ENCODE data around the gene ITPK1.

The ITPK1 gene

GRCh38 chr14:92962031-92962830 is 153.5 kb downstream of the ITPK1 start:
- Histone ChIP-seq H3K4me2 (ENCODE audit: low read length) (no peak overlapping the region), H3K79me2 (ENCODE audit: low read length) (no peaks in the 10 kb centered on the region), H3K9me3 (ENCODE audit: insufficient read depth, low read length) (no peaks in the 10 kb centered on the region), H3K36me3 (replicated peaks; ENCODE audit: low read depth, low read length) (no peaks in the 10 kb centered on the region), H3K4me1 (ENCODE audit: low read length) (no peaks in the 10 kb centered on the region), H3K27me3 (ENCODE audit: low read depth, low read length) (no peaks in the 10 kb centered on the region), H3K4me3 (ENCODE audit: low read length) (no peak overlapping the region), H3K9ac (ENCODE audit: low read length) (no peak overlapping the region), H4K20me1 (ENCODE audit: insufficient read depth, low read length) (no peaks in the 10 kb centered on the region), H2AFZ (ENCODE audit: low read depth, low read length) (no peak overlapping the region), H3K27ac (ENCODE audit: low read length) (no peak overlapping the region)
- TF ChIP-seq CTCF (IDR thresholded peaks at IDR 0.05; ENCODE audit: low read depth, low read length): no peak
- TF ChIP-seq EZH2phosphoT487 (IDR thresholded peaks at IDR 0.05; ENCODE audit: low read depth): no peak

- Histone ChIP-seq H3K9ac (ENCODE audit: low read length) (no peak overlapping the region), H4K20me1 (ENCODE audit: insufficient read depth, low read length) (no peaks in the 10 kb centered on the region), H3K27ac (ENCODE audit: low read length) (no peak overlapping the region), H3K4me2 (ENCODE audit: low read length) (no peak overlapping the region), H3K4me3 (ENCODE audit: low read length) (no peak overlapping the region), H3K36me3 (replicated peaks; ENCODE audit: low read depth, low read length) (no peaks in the 10 kb centered on the region), H3K9me3 (ENCODE audit: insufficient read depth, low read length) (no peaks in the 10 kb centered on the region), H3K79me2 (ENCODE audit: low read length) (no peaks in the 10 kb centered on the region), H3K4me1 (ENCODE audit: low read length) (no peaks in the 10 kb centered on the region), H2AFZ (ENCODE audit: low read depth, low read length) (no peak overlapping the region), H3K27me3 (ENCODE audit: low read depth, low read length) (no peaks in the 10 kb centered on the region)
- no peak for TF ChIP-seq EZH2phosphoT487 (IDR thresholded peaks at IDR 0.05; ENCODE audit: low read depth)
- no peak for TF ChIP-seq CTCF (IDR thresholded peaks at IDR 0.05; ENCODE audit: low read depth, low read length)
These were observed 154.2 kb downstream of the ITPK1 start for GRCh38 chr14:92961567-92961855.

GRCh38 chr14:92960706-92961566 is 154.8 kb downstream of the ITPK1 start:
- Histone ChIP-seq H3K4me3 (ENCODE audit: low read length) (no peak overlapping the region), H4K20me1 (ENCODE audit: insufficient read depth, low read length) (no peaks in the 10 kb centered on the region), H3K4me1 (ENCODE audit: low read length) (no peaks in the 10 kb centered on the region), H3K79me2 (ENCODE audit: low read length) (no peaks in the 10 kb centered on the region), H2AFZ (ENCODE audit: low read depth, low read length) (no peak overlapping the region), H3K4me2 (ENCODE audit: low read length) (no peak overlapping the region), H3K27ac (ENCODE audit: low read length) (no peak overlapping the region), H3K27me3 (ENCODE audit: low read depth, low read length) (no peaks in the 10 kb centered on the region), H3K36me3 (replicated peaks; ENCODE audit: low read depth, low read length) (no peaks in the 10 kb centered on the region), H3K9me3 (ENCODE audit: insufficient read depth, low read length) (no peaks in the 10 kb centered on the region), H3K9ac (ENCODE audit: low read length) (no peak overlapping the region)
- TF ChIP-seq EZH2phosphoT487 (IDR thresholded peaks at IDR 0.05; ENCODE audit: low read depth) (no peak), CTCF (IDR thresholded peaks at IDR 0.05; ENCODE audit: low read depth, low read length) (no peak)
